ENCODE measurements around the gene CPNE8. TPM values are rescaled to one million over a fixed set of nuclear protein-coding genes. Genes with fewer than 3 reads are reported as not detected.
A peak's percentile ranks its signal among the peaks of the same experiment; 100 is the strongest.

CPNE8 gene
- total RNA-seq, 1 experiment from 2014 or later, result 0.48 TPM

DNA sequence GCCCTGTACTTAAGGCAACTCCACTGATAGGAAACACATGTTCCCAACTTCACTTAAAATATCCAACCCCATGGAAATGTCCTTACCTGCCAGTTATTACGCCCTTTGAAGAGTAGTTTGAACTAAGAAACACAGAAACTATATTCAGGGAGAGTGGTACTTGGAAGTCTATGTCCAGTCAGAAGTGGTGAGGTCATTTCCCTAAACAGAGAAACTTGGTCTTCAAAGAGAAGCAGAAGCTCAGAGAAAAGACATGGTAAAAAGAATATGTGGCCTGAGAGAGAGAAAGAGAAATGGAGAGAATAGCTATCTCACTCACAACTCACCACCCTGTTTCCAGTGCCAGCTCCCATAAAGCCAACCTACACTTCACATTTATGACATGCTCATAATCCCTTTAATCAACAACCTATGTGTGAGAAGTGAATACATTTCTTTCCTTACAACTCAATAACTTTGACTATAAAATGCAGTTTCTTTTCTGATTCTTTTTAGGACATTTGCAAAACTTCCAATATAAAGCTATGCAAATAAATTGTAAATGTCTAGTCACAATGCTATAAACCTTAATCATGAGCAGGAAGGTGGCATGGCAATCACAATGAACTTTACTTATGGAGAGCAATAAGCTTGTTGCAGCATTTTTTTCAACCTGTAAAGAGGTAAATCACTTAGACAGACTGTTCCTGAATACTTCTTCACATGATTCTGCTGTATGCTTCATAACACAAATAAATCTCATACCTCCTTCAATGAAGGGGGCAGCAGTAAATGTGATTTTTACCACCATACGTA, 67.1 kb downstream of the CPNE8 start:
- DNase-seq (ENCODE audit: low spot score), result no peak

GRCh38 chr12:38831715-38832114, 73.7 kb downstream of the CPNE8 start:
- DNase-seq (ENCODE audit: low spot score), result no peak

GRCh38 chr12:38825006-38825405, 80.4 kb downstream of the CPNE8 start:
- no peak for DNase-seq (ENCODE audit: low spot score)

DNA sequence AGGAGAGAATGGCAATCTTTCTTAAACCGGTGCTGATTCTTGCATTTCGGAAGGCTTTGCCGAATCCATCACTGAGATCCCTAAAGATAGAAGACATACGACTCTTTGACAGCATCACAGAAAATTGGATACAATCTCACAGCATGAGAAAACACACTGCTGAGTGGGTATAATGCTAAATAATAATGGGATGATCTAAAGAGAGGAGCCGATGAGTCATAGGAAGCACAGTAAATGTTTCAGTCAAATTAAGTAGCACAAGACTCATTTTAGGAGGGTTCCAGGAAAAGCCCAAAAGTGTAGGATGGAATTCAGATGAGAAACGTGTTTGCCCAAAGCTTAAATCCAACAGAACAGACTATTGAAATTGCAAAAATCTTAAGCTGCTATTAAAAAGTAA, 81.7 kb downstream of the CPNE8 start:
- DNase-seq (ENCODE audit: low spot score), result no peak

- no peak for DNase-seq (ENCODE audit: low spot score)
These were observed 82.1 kb downstream of the CPNE8 start for GRCh38 chr12:38823314-38823713.

DNA sequence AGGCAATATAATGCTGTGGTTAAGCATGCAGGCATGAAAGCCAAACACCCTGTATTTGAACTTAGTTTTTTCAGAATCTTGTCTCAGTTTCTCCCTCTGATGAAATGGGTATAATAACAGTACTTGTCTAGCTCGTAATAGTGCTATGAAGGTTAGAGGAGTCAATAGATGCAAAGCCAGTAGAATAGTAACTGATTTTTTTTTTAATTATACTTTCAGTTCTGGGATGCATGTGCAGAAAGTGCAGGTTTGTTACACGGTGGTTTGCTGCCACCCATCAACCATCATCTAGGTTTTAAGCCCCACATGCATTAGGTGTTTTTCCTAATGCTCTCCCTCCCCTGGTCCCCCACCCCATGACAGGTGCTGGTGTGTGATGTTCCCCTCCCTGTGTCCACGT, 87.4 kb downstream of the CPNE8 start:
- no peak for DNase-seq (ENCODE audit: low spot score)

GRCh38 chr12:38813923-38814322, 91.5 kb downstream of the CPNE8 start:
- DNase-seq (ENCODE audit: low spot score), result no peak

- no peak for DNase-seq (ENCODE audit: low spot score)
These were observed 93.5 kb downstream of the CPNE8 start for GRCh38 chr12:38811814-38812356.

DNA sequence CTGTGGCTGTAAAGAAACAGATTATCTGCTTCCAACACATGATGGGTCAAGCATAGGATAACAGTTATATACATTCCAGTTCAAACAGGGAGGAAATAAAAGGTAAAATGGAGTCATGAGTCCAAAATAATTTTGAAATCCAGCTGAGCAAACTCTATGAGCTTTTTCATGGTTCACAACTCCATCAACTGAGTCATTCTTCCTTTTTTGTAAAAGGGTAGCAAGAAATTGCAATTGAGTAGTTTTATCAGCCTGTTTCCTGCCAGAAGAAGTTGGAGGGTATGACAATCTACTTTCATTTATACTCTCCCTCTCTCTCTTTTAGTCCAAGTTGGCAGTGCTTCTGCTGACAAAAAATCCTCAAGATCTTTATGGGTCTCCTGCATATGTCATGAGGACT, 95.6 kb downstream of the CPNE8 start:
- DNase-seq (ENCODE audit: low spot score), result no peak

DNA sequence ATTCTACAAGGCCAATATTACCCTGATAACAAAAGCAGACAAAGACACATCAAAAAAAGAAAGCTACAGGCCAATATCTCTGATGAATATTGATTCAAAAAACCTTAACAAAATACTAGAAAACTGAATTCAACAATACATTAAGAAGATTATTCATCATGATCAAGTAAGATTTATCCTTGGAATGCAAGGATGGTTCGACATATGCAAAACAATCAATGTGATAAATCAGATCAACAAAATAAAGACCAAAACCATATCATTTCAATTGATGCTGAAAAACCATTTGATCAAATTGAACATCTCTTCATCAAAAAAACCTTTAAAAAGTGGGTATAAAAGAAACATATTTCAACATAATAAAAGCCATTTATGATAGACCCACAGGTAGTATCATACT, 117.3 kb downstream of the CPNE8 start:
- DNase-seq (ENCODE audit: low spot score), result no peak

- no peak for DNase-seq (ENCODE audit: low spot score)
These were observed 120.0 kb downstream of the CPNE8 start for GRCh38 chr12:38785381-38785780.

GRCh38 chr12:38783304-38783703, 122.1 kb downstream of the CPNE8 start:
- DNase-seq (ENCODE audit: low spot score), result no peak

DNA sequence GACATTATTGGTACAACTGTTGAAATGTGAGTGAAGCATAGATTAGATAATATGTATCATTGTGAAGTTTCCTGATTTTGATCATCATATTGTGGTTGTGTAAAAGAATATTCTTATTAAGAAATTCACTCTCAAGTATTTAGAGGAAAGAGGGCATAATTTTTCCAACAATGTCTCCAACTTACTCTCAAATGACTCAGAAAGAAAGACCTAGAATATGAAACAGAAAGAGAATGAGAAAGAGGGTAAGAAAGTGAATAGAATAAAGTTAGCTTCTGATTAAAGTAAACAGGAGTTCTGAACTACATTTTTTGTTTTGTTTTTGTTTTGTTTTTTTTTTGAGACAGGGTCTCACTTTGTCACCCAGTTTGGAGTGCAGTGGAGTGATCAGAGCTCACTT, 123.0 kb downstream of the CPNE8 start:
- DNase-seq (ENCODE audit: low spot score), result no peak

GRCh38 chr12:38776647-38777046, 128.7 kb downstream of the CPNE8 start:
- DNase-seq (ENCODE audit: low spot score), result no peak

- no peak for DNase-seq (ENCODE audit: low spot score)
These were observed 129.9 kb downstream of the CPNE8 start for GRCh38 chr12:38775457-38775856.

DNA sequence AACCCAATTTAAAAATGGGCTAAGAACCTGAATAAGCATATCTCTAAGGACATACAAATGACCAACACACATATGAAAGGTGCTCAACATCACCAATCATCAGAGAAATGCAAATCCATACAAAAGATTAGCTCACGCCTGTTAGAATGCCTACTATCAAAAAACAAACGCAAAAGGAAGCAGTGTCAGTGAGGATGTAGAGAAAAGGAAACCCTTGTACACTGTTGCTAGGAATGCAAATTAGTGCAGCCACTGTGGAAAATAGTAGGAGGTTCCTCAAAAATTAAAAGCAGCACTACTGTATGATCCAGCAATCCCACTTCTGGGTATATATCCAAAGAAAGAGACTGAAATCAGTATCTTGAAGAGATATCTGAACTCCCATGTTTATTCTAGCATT, 133.0 kb downstream of the CPNE8 start:
- no peak for DNase-seq (ENCODE audit: low spot score)

- peak; percentile 31 for DNase-seq (ENCODE audit: low spot score)
These were observed 133.5 kb downstream of the CPNE8 start for GRCh38 chr12:38771871-38772270.

GRCh38 chr12:38761636-38762342, 143.6 kb downstream of the CPNE8 start:
- DNase-seq (ENCODE audit: low spot score), result no peak

DNA sequence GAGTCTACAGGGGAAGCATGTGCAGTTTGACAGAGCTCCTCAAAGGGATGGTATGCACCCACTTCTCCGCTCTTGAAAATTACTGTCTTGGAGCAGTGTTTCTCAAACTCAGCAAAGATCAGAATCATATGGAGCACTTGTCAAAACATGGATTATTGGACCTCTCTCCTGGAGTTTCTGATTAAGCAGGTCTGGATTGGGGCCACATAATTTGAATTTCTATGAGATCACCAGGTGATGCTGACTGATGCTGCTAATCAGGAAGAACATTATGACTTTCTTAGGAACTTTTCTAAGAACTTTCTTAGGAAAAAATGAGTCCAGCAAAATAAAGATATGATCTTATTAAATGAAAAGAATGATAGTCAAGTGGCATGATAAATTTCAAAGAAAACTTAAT, 144.3 kb downstream of the CPNE8 start:
- no peak for DNase-seq (ENCODE audit: low spot score)

DNA sequence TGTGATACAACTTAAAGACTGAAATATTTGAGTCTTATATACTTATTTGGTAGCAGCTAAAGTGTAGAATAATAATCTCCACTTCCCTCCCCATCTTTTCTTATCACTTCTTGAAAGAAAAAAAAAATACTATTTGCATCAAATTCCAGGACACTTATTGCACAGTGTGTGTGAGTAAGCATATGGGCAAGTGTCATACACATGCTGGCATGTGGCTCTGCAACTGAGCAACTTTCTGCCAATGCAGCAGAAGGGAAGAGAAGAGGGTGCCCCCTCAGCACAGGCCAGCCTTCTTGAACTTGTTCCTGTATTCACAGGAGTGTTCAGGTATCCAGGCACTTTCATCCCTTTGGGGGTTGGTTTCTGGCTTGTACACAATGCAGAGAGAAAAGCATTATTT, 145.8 kb downstream of the CPNE8 start:
- no peak for DNase-seq (ENCODE audit: low spot score)

GRCh38 chr12:38746744-38747143, 158.6 kb downstream of the CPNE8 start:
- no peak for DNase-seq (ENCODE audit: low spot score)

DNA sequence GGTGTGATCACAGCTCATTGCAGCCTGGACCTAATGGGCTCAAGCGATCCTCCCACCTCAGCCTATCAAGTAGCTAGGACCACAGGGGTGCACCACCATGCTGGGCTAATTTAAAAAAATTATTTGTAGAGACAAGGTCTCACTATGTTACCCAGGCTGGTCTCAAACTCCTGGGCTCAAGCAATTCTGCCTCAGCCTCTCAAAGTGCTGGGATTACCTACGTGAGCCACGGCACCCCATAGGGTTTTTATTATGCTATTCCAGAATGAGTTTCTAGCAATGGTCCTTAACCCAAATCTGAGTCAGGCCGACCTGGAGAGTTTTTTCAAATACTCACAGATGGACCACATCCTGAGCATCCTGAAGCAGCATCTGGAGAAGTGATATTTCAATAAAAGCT, 159.8 kb downstream of the CPNE8 start:
- no peak for DNase-seq (ENCODE audit: low spot score)

DNA sequence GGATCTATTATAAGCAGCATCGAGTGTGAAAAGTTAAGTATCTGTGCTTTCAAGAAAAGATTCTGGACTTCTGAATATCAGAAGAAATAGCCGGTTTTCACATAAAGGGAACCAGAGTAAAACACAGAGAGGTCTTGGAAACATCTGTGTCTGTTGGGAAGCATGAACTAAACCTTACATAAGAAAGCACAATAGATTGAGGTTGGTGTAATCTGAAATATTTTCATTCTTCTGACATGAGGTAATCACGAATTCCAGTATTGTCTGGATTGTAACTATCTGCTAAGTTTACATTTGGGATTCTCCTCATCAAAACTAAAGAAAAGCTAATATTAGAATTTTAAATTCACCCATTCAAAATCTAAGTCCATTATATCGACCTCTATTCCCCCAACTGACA, 161.3 kb downstream of the CPNE8 start:
- DNase-seq (ENCODE audit: low spot score), result no peak

Measured in H4 (cell line).